Islet of Langerhans (tissue), 1 donor: ENCODE results near the gene TRAF7.

Experiments
- FAIRE-seq: peaks from one replicate; lab custom pipeline; 2011; peaks lifted over from hg19 to GRCh38; lab: Jason Lieb, UNC

The TRAF7 gene

DNA sequence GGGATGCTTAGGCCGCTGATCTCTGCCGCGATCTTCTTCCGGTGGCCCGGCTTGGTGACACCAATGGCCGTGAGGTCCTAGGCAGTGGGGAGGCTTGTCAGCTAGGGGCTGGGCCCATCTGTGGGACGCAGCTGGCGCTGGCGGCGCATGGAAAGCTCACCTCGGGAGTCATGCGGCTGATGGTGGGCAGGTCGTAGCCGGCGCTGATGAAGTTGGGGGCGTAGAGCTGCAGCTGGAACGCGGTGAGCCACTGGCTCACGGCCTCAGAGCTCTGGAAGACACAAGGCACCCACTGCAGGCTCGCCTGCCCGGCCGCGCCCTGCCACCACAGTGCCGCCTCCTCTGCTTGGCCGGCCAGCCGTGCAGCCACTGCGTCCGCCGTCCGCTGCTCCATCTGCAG, 28.1 kb downstream of the TRAF7 start:
- FAIRE-seq, result no peak

DNA sequence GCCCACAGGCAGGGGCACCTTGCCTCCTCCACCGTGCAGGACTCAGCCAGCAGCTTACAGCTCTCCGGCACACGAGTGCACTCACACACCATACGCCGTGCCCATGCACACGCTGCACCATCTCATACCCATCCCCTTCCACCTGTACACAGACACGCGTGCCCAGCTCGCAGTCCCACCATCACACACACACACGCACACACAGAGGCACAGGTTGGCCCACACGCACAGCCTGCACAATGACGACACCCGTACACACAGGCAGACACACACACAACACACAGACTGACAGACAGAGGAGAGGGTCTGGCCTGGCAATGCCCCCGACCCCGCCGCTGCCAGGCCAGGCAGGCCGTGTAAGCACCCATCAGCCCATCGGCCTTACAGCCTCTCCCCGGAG, 28.8 kb downstream of the TRAF7 start:
- no peak for FAIRE-seq

DNA sequence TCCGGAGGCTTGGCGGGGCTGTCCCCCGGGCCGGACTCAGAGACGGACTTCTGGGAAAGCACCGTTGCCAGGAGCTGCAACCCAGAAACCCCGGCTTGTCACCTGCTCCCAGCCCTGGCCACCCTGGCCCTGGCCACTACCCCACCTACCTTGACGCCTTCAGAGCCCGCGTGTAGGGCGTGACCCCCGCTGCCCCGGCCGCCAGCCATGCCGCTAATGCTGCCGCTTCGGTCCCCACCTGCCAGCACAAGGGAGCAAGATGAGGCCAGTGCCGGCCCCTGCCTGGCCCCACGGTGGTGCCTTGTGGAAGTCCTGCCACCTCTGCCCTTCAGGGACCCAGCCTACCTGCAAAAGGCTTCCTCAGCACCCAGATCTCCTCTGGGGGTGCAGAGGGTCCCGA, 29.4 kb downstream of the TRAF7 start:
- FAIRE-seq, result no peak

DNA sequence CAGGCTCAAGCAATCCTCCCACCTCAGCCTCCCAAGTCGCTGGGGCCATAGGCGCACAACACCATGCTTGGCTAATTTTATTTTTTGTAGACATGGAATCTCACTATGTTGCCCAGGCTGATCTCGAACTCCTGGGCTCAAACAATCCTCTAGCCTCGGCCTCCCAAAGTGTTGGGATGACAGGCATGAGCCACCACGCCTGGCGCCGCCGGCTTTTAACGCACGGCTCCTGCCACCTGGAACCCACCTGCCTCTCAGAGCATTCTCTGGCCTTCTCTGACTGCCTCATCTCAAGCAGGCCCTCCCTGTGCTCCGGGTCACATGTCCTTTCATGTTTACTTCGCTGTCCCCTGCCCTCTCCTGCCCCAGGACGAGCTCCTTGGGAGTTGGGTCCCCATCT, 30.5 kb downstream of the TRAF7 start:
- FAIRE-seq, result no peak

DNA sequence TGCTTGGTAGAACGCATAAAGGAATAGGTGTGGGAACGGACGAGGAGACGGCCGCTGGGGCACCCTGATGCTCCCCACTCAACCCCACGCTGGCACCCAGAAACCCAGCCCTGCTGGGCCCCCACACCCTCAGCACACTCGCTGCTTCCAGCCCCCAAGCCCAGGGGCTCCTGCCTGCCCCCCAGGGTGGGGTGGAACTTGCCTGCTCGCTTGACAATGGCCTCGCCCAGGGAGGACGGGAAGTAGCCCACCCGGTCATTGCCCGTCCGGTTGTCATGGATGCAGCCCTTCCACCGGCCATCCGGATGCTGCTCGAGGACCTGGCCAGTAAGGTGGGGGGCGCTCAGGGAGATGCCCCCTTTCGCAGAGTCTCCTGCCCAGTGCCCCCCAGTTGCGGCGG, 30.9 kb downstream of the TRAF7 start:
- no peak for FAIRE-seq

DNA sequence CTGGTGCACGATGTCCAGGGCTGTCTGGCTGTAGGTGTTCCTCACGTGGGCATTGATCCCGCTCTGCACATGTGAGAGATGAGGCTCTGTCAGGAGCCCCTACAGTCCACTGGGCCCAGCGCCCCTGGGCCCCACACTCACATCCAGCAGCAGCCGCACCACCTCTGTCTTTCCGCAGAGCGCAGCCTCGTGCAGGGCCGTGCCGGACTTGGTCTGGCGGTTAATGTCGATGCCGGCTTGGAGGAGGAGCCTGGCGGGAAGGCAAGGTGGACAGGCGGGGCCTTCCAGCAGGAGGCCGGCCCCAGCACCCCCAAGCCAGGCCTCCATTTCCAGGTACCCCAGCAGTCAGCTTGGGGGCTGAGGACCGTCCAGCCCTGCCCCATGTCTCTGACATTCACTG, 31.6 kb downstream of the TRAF7 start:
- FAIRE-seq, result no peak

DNA sequence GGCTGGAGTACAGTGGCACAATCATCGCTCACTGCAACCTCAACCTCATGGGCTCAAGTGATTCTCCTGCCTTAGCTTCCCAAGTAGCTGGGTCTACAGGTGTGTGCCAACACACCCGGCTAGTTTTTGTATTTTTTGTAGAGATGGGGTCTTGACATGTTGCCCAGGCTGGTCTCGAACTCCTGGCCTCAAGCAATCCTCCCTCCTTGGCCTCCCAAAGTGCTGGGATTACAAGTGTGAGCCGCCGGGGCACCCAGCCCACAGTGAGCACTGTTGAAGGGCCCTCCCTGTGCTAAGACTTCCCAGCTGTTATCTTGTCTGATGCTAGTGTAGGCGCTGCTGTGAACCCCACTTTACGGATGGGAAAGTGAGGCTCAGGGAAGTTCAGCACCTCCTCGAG, 32.8 kb downstream of the TRAF7 start:
- no peak for FAIRE-seq

DNA sequence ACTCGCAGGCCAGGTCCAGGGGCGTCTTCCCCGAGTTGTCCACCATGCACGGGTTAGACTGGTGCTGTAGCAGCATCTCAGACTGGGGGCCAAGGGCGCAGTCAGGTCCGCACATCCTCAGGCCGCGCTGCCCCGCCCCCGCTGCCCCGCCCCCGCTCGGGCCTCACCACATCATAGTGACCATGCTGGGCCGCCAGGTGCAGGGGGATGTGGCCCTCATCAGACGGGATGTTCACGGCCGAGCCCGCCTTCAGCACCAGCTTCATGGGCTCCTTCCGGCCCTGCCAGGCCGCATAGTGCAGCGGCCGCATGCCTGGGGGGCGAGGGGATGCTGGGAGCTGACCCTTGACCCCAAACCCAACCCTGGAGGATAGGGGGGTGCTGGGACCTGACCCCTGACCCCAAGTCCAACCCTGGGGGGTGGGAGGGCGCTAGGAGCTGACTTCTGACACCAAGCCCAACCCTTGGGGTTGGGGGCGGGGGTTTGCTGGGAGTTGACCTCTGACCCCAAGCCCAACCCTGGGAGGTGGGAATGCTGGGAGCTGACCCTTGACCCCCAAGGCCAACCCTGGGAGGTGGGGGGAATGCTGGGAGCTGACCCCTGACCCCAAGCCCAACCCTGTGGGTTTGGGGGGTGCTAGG, 33.8 kb downstream of the TRAF7 start:
- no peak for FAIRE-seq

DNA sequence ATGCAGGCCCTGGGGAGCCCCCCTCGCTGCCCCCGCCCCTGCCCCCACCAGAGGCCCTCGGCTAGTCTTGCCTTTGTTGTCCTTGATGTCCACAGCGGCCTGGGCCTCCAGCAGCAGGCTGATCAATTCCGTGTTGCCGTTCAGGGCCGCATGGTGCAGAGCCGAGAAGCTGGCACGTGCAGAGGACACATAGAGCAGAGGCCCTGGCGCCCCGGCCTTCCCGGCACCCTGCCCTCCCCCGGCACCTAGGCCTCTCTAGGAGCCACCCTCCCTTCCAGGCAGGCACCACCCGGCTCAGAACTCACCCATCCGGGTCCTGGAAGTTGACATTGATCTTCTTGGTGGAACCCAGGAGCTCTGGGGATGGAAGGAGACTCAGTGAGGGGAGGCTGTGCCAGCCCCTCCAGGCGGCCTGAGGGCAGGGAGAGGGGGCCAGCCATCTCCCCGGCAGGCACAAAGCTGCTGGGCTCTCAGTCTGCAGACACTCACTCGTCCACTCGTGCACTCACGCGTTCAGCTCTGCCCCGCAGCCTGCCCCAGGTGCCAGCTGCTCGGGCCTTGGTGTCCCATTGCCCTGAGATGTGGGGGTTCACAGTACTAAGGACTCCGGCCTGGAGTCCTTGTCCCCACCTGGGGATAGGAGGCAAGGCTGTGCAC, 34.5 kb downstream of the TRAF7 start:
- no peak for FAIRE-seq

DNA sequence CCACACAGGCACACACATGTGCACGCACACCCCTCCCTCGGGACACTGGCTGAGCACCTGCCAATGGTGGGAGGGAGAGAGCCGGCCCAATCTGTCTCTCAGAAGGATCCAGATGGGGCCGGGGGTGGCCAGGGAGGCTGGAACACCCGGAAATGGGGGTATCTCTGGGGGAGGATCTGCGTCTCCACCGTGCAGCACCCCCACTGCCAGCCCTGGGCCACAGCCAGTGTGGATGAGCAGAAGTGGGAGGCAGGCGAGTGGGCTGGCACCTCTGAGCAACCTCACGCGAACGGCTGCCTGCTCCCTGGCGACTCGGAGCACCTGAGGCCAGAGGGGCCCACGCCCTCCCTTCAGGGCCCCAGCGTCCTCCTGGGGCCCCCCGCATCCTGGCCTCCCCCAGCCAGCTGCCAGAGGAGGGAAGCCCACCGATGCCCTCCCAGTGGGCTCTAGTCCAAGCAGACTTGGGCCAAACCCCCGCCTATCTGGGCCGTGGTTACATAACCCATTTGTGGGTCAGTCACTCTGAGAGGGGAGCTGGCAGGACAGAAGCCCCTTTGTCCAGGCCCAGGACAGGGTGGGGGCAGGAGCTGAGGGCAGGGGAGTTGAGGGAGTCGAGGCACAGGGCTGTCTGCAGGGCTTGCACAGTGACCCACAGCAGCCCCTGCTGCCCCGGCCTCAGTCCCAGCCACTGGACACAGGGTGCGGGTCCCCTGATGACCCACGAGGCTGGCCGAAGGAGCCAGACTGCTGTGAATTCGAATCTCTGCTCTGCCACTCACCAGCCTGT, 35.3 kb downstream of the TRAF7 start:
- FAIRE-seq, result no peak

DNA sequence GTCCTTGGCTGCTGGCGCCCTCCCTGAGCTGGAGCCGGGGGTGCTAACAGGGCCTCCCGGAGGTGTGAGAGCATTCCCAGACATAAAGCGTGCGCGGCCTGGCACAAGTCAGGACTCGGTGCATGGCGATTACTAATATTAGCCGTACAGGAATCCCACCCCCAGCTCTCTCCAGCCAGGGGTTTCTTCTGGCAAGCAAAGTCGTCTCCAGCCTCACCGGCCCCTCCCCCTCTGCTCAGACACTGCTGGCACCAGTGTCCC, 35.8 kb downstream of the TRAF7 start:
- FAIRE-seq, result no peak

DNA sequence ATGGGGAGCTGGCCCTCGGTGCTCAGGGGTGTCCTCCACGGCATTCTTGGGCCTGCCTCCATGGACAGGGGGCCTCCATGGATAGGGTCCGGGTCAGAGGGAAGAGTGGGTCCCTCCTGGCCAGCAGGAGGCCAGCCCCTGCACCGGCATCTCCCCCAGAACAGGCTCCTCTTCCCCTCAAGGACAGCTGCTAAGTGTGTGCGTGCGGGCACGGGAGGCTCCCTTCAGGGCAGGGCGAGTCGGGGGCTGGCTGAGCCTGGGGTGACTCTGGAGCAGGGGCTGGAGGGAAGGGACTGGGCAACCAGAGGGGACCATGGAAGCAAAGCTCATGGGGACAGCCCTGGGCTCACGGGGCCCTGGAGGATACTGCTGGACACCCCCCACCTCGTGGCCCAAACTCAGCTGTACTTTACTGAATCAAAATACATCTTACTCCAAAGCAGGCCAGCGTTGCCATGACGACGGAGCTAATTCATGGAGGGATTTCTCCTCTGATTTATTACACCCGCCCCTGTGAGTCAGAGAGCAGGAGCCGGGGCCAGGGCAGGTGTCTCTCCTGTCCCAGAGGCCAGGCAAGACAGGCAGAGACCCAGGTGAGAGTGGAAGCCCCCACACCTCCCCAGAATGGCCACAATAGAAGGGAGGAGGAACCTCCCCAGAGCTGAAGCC, 38.7 kb downstream of the TRAF7 start:
- no peak for FAIRE-seq

DNA sequence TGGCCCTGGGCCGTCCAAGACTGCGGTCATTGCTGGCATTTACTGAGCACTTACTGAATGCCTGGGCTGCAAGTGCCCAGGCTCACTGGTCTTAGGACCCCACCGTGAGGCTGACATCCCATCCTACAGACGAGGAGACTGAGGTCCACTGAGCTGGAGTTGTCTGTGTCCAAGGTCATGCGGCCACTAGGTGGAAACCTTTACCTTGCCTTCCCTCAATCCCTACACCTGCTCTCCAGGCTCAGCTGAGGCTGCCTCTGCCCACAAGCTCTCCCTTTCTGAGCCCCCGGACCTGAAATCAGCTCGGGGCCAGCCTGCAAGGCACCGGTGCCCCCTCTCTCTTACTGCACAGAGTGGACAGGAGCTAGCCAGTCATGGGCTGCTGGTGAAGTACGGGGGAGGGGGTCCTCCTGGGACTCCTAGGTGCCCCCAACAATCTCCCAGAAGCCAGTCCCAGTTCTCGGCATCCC, 39.3 kb downstream of the TRAF7 start:
- no peak for FAIRE-seq

DNA sequence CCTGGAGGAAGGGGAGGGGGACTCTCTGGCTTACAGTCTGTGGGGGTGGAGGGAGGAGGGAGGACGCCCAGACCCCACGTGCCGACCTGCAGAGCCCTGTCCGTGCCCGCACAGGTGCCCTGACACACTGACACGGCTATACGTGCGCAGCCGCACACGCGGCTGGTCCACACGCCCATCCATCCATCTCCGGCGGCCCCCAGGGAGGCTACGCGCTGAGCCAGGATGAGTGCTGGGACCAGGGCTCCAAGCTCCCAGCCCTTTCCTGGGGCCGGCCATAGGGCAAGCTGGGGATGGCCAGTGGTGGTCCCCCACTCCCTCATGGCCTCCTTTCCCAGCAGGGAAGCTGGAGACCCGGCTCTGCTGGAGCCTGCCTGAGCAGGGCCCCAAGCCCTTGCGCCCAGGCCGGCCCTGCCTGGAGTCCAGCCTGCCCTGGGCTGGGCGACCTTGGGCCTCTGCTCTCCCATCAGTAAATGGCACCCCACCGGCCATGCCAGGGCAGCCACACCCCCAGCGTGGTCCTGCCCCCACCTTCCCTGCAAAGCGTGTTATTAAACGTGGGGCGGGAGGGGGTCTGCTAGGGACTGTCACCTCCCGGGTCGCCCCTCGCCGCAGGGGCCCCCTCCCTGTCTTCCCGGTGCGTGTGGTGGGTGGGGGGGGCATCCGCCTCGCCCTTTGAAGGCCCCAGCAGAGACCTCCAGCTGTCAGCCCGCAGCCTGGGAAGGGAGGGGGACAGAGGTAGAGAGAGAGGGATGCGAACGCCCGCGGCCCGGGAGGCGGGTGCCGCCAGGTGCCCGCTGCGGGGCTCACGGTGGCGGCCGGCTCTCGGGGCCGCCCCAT, 40.0 kb downstream of the TRAF7 start:
- FAIRE-seq, result no peak

DNA sequence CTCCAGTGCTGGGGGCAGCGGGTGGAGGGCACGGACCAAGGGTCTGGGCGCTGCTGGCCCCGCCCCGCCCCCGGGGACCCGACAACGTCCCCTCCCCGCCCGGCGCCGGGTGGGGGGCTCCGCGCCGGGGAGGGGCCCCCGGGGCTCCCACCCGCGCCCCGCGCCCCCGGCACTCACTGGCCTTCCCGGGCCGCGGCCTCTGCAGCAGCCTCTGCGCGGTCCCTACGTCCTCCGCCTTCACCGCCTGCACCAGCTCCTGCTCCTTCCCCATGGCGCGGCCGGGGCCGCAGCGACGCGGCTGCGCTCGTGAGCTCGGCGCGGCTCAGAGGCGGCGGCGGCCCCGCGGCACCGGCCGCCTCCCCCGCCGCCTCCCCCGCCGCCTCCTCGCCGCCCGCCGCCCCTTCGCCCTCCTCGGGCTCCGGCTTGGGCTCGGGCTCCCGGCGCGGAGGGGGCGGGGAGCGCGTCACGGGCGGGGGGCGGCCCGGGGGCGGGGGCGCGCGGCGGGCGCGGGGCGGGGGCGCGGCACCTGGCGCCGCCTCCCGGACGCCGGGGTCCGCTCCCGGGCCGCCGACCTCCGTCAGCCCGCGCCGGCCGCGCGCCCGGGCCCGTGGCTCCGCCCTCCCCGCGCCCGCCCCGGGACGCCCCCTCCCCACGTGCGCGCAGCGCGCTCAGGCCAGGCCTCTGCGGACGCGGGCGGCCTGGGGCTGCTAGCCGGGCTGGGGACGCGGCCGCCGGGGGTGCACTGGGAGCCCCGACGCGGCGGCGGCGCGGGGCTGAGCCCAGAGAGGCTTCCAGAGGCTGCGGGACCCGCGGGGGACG, 40.8 kb downstream of the TRAF7 start, which contains the start of gene CASKIN1:
CASKIN1 (minus strand) TSS at position 444 of the 819 bp plus-strand sequence; CDS start at position 271, 173 bp downstream.
- no peak for FAIRE-seq

DNA sequence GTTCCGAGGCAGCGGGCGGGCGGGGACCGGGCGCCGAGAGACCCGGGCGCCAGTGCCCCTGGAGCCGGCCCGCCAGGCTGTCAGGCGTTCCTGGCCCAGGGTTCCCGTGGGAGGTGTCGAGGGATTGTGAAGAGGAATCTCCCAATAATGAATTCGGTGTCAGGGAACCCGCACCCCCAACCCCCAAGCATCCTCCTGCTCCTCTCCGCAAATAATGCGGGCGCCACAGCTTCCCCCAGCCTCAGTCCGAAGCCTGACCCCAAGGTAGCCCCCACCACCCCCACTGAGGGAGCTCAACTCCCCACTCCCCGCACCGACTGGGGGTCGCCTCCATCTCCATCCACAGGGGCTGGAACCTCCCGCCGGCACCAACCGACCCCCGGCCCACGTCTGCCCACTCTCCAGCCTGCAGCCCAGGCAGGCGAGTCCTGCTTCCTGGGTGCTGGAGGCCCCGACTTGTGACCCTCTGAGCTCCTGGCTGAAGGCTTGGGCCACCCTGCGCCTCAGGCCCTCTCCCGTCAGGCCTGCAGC, 41.5 kb downstream of the TRAF7 start:
- no peak for FAIRE-seq

DNA sequence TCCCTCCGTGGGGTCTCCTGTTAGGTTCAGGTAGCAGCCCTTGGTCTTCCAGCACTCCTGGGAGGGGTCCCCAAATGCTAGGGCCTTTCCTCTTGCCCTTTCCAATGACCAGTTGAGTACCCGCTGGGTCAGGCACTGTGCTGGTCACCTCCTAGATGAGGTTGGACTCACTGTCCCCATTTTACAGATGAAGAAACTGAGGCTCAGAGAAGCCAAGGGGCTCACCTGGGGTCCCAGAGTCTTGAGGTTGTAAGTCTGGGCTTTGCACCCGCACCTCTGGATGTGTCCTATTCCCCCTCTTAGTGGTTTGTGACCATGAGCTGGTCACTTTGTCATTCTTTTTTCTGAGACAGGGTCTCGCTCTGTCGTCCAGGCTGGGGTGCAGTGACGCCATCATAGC, 42.2 kb downstream of the TRAF7 start:
- no peak for FAIRE-seq

DNA sequence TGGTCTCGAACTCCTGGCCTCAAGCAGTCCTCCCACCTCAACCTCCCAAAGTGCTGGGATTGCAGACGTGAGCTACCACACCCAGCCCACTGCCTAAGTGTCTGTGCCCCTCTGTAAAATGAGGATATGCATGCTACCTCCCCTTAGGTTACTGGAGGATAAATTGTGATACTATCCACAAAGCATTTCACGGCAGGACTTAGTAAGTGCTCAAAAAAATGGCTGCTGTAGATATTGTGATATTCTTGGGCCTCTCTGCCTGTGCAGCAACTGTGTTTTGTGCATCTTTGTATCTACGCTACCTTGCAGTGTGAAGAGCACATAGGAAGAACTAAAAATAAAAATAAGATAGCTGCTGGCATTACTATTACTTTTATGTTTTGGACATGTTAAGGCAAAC, 42.7 kb downstream of the TRAF7 start:
- no peak for FAIRE-seq

DNA sequence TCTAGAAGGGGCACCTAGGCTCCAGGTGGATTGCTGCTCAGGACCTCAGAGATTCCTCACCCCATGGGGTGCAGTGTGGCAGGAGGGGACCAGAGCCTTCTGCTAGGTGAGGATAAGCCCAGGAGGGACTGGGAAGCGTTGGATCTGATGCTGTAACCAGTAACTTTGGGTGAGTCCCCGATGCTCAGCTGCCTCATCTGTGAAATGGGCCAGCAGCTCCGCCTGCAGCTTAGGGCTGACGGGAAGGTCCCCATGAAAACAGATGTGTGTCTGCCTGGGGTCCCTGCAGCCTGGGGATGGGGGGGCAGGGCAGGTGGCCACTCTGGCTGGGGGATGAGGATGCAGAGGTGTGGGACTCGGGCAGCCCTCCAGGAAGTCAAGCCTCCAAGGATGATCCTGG, 43.5 kb downstream of the TRAF7 start:
- FAIRE-seq, result no peak

DNA sequence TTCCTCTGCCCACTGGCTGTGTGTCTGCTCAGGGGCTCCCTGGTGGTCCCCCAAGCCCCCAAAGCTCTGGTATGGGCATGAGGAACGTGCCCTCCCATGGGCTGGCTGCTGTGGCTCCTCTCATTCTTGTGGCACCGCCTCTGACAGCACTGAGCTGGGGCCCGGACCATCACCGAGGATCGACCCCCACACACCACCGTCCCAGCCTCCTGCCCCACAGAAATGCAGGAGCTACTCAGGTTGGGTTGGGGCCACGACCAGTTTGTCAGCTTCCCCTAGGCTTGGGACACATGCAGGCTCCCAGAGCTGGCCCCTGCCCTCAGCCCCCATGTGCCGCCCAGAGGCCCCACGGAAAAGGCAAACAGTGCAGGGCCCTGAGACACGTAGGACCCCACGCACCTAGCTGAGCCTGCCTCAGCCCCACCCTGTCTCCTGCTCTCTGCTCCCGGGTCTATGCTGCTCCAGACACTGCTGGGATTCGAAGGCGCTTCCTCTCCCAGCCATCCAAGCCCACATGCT, 44.1 kb downstream of the TRAF7 start:
- FAIRE-seq, result no peak

DNA sequence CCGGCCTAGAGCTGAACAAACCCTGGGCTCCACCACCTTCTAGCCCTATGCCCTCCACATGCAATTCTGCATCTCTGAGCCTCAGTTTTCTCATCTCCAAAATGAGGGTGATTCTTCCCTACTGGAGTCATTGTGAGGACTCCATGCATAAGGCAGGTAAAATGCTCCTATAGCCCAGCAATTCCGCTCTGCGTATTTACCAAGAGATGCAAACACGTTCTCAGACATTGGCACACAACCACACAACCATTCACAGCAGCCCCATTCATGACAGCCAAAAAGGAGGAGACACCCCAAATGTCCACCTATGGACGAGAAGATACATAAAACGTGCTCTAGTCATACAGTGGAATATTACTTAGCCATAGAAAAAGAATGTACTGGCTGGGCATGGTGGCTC, 44.7 kb downstream of the TRAF7 start:
- FAIRE-seq, result no peak
